Effector CD8-positive, alpha-beta T cell (primary cell): Measurements from ENCODE around the gene GLIS1.

Experiments
- DNase-seq: peaks from one replicate; lab custom pipeline; 2025; lab: John Stamatoyannopoulos, UW

GLIS1 gene

DNA sequence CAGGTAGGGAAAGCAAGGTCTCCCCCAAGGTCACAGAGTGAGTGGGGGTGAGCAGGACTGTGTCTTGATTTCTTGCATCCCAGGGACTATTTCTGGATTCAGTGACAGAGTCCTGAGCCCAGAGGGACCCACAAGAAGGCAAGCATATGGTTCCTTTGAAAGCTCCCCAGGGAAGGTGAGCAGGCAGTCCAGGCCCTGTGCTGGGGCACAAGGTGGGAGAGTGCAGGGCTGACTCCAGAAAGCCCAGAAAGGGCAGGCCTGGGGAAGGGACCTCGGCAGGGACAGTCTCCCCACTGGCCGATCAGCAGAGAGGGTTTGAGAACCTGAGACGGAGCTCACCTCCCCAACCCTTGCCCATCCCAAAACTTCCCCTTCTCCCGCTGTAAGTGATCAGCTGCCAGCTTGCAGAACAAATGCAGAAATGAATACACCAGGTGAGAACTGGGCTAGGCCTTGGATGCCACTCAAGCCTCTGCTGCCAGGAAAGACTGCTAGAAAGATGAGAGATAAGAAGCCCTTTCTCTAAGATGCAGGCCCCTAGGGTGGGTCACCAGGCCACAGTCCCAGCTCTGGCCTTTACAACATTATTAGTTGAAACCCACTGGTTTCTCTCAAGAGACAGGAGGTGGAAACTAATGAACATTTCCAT, 121.0 kb downstream of the GLIS1 start:
- DNase-seq, result no peak

DNA sequence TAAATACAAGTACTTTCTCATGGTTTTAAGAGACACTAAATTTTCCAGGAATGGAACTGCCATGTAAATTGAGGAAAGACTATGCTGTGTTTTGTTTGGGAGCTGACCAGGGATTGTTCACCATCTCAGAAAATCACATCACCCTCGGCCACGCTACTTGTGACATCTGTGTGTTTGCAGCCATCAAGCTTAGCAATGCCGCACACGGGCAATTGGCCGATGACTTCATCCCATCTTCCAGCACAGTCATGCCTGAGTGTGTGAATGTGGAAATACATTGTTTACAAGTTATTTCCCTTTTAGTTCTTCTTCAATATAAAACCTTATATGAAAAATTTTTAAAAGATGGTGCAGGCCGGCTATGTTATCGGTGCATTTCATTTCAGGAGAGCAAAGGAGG, 121.6 kb downstream of the GLIS1 start:
- DNase-seq, result no peak

DNA sequence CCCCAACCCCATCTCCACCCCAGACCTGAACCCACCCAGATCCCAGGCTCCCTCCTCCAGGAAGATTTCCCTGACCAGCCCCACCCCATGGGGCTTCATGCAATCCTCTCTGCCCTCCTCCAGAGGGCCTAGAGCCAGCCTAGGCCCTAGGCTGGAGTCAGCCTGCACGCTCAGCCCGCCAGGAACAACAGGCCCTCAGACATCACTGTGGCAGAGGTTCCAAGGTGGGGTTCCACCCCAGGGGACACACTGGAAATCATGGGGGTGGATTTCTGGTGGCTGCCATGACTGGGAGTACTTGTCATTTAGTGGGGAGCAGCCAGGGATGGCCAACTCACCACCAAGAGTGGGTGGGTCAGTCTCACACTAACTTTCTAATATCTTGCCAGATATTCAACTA, 122.0 kb downstream of the GLIS1 start:
- DNase-seq, result no peak

DNA sequence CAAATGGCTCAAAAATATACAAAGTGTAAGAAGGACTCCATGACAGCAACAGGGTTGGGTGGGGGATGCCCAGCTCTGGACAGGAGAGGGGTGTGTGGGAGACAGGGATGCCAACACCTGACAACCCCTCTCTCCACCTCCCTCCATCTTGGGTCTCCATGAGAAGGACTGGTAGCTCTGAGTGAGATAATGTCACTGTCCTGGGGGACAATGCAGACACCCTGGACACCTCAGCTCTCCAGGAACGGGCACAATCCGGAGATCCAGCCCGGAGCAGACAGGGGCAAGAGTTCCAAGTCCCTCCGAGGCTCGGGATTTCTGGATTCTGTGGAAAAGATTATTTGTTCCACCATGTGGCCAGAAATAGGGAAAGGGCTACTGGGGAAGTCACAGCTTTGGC, 122.5 kb downstream of the GLIS1 start:
- DNase-seq, result no peak

DNA sequence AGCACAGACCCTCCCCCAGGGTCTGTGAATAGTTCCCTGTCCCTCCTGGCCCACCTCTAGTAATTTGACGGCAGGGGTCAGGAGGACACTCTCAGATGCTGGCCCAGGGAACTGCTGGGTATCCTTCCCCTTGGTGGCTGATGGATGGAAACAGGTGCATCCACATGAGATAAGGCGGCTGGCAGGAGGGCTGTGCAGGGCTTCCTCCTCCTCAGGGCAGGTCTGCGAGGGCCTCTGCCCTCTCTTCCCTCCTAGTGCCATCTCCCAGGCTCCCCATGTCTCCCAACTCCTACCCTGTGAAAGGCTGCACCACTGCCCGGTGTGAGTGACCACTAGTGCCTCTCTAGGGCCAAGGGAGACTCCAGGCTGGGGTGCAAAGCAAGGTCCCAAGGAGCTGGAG, 123.9 kb downstream of the GLIS1 start:
- DNase-seq, result no peak

DNA sequence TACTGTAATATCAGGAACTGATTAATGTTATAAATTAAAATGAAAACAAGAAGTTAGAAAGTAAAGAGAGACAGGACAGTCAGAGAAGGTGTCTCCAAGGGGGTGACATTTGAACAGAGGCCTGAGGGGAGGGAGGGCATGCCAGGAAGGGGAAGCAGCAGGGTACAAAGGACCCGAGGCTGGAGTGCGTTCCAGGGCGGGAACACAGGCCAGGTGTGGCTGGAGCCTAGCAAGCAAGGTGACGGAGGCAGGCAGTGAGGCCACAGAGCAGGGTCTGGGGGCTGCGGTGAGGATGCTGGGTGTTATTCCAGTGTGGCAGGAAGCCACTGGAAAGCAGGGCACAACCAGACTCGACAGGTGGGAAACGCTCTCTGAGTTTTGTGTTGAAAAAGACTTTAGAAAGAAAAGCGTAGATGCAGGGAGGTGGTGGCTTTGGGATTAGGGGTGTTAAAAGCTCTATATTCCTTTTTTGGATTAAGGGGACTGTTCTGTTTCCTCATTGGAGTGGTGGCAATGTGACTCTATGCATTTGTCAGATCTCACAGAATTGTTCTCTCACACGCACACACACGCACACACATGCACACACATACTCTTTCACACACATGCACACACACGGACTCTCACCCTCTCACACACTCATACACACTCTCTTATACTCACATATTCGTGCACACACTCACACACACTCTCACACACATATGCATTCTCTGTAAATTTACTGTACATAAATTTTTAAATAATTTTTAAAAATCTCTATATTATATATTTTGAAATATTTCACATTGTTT, 124.5 kb downstream of the GLIS1 start:
- DNase-seq, result no peak

DNA sequence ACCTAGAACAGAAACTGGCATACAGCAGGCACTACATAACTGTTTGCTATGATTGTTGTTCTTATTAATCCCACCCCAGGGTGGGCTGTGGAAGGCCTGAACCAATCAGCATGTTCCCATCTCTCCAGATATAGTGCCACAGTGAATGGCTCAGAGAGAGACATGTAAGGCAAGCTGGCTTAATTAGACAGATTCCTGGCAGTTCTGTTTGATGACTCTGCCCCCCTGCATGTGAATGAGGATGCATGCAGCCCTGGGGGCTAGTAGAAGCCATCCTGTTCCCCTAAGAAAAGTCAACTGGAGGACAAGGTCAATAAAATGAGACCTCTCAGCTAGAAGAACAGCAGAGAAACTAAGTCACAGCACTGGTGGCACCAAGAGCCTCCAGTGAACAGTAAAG, 130.3 kb downstream of the GLIS1 start:
- DNase-seq, result no peak

DNA sequence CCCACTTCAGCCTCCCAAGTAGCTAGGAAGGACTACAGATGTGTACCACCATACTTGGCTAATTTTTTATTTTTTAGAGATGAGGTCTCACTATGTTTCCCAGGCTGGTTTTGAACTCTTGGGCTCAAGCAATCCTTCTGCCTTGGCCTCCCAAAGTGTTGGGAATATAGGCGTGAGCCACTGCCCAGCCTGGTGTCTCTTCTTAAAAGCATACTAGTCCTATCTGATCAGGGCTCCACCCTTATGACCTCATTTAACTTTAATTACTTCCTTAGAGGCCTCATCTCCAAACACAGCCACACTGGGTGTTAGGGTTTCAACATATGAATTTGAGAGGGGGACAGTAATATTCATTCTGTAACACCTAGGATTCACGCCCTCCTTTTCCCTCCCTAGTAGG, 130.9 kb downstream of the GLIS1 start:
- no peak for DNase-seq

DNA sequence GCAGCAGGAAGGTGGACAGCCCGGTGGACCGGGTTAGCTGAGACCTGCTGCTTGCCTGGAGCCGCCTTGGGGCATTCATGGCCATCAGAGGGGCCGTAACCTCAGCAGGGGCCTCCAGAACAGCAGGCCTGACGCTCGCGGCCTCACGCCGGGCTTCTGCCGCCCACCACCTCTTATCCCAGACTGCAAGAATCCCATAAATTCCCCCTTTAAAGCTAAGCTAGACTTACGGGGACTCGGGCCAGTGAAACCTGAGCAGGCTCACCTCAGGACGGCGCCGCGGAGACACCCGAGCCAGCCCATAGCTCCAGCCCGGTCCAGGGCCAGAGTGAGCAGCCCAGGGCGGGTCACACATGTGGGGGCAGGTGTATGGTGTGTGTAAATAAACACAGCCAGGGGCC, 132.3 kb downstream of the GLIS1 start:
- DNase-seq, result no peak

DNA sequence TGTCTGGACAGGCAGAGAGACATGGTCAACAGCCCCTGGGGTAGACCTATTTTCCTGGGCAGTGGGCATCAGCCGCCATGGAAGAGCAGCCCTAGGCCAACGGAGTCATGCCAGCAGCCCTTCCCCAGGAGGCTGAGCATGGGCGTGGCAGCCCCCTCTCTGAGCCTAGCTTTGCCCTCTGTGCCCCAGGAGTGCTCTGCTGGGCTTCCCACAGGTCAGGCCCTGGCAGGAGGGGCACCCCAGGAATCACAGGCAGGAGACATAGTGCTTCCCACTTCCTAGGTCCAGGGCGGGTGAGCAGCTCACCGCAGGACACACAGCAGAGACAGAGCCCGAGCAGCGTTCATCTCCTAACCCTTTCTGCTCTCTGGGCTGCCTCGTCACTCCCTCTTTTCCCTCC, 132.8 kb downstream of the GLIS1 start:
- no peak for DNase-seq

DNA sequence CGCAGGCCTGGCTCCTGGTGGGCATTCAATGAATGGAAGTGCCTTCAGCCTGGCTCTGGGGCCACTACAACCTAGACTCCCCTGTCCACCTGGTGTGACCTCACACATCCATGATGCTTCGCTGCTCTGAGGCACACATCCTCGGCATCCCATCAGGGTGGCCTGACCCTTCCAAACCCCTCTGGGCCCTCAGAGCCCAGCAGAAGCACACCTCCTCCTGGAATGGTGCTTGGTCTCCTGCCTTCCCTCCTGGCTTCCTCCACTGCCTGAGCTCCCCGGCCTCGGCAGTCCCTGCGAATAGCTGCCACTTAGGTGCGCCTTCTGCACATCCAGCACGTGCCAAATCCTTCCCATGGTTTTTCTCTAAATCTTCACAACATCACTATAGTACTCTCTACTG, 133.8 kb downstream of the GLIS1 start:
- no peak for DNase-seq

DNA sequence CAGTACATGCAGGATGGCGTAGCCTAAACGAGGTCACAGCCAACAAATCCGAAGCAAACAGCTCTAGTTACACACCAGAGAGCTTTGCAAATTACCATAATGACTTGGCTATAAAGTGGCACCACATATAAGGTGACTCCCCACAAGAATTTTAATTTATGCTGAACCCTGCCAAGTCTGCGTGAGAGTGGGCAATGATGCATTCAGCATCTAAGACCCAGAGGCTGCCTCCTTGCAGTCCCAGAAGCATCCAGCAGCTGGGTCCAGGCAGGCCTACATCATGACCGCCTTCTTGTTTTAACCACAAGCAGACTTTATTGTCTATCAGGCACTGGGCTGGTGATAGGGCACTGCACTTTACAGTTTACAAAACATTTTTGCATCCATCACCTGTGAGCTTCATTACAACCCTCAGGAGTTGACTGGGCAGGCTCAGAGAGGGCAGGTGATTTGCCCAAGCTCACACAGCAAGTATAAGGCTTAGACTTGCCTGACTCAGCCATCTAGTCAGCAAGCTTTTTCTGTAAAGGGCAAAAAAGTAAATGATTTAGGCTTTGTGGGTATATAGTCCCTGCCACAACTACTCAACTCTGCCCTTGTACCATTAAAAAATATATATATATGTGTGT, 134.6 kb downstream of the GLIS1 start:
- DNase-seq, result no peak

DNA sequence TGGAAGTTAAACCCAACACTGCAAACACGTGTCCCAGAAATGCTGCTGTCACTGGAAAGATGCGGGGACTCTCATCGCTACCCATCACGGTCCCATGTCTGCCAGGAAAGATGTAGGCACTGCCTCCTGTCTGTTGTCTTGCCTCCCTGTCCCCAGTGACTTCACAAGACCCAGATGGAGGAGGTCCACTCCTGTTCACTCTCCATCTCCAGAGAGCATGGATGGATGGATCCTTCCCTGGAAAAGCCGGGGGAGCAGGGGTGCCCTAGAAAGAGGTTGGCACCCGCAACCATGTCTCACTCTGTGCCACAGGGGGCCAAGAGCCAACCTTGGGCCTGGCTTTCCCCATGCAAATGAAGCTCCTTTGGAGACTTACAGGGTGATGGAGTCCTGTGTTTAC, 135.5 kb downstream of the GLIS1 start:
- no peak for DNase-seq

DNA sequence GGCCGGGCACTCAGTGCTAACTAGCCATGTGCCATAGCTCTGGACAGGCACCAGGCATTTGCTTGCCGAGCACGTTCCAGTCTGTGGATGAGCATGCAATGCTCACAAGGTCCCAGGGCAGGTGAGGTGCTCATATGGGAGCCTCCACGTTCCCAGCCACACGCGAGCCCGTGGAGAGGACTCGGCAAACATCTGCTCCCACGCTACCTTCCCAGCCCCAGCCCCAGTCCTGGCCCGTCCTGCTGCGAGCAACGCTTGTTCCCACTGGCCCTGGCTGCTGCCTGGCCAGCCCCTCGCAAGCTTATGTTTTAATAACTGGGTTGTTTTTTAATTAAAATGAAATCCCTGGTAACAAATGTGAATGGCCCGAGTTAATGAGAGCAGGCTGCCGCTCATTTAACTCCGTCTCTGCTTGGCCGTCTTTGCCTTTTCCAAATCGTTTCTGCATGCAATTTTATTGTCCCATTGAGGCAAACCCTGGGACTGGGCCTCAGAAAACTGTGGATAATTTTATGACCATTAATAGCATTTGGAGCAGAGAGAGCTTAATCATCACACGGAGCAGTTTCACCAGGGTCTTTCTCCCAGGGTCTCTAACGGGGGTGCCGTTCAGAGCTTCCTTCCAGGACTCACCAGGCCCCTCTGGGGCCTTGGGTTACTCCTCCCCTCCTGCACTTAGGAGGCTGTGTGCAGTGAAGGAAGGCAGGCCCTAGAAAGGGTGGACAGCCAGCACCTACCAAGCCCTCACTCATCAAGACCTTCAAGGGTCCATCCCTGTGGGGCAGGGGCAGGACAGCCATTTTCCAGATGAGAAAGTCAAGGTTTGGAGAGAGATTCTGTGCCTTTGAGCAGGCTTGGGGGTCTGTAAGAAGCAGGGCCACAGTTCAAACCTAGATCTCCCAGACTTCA, 136.8 kb downstream of the GLIS1 start:
- no peak for DNase-seq

DNA sequence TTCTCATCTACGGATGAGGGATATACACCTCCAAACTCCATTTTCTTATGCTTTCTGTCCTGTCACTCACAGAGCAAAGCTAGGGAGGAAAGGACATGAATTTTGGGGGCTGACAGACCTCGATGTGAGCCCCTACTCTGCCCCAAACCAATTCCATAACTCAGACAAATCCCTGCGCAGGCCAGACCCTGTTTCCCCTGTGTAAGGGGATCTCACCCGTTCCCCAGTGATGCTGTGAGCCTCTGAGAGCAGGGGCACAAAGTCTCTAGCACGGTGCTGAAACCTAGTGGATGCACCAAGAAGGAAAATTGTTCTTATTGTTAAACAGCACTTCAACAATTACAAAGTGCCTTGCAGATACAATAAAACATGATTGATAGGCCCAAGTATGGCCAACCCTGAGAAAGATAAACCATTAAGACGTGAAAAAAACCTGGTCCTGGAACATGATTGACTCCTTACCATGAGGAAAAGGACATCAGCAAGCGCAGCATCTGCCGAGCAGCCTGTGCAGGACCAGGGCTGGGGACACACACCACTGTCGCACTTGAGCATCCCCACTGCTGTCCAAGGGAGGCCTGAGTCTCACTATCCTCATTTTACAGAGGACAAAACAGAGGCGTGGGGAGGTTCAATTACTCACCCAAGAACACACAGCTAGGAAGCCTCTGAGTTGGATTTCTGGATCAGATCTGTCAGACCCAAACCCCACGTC, 137.8 kb downstream of the GLIS1 start:
- no peak for DNase-seq

DNA sequence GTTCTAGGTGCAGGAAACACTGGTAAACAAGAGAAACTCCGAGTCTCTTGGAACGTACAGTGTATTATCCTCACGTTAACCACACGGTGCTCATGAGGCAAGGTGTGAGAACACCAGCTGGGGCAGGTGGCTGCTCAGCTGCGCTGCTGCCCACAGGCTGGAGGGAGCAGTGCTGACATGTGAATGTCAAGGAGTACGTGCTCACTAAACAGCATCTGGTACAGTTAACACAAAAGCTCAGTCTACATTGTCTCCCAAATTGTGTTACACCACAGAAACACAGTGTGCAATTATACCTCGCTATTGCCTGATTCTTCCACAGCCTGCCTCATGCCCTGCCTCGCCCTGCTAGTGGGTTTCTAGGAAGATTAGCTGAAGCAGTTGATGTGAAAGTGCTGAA, 138.4 kb downstream of the GLIS1 start:
- DNase-seq, result no peak

DNA sequence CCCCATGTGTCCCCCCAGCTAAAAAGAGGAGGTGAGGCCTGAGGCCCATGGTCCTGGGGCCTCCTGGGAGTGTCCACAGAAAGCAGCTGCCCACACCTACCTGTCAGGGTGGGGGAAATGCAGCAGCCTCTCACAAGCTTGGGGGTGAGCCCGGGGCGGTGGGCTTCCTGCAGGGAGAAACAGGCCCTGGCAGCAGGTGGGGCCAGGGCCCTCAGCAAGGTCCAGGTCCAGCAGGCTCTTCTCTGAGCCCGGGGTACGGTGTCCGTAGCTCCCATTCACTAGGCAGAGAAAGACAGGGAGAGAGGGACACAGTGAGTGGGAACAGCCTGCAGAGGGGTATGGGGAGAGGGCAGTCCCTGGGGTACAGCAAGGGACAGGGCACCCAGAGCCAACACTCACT, 139.0 kb downstream of the GLIS1 start:
- no peak for DNase-seq

DNA sequence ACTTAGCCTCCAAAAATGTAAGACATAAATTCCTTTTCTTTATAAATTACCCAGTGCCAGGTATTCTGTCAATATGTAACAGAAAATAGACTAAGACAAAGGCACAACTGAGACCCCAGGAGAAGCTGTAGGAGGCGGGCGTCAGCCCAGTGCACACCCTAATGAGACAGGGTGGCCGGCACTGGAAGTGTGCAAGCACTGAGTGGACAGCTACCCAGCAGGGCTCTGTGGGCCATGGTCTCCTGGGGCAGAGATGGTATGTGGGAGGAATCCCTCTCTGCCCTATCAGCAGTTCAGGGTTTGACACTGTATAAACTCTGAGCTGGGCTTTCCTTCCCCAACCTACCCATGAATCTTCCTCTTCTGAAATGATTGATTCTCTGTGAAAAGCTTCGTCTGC, 139.5 kb downstream of the GLIS1 start:
- no peak for DNase-seq

DNA sequence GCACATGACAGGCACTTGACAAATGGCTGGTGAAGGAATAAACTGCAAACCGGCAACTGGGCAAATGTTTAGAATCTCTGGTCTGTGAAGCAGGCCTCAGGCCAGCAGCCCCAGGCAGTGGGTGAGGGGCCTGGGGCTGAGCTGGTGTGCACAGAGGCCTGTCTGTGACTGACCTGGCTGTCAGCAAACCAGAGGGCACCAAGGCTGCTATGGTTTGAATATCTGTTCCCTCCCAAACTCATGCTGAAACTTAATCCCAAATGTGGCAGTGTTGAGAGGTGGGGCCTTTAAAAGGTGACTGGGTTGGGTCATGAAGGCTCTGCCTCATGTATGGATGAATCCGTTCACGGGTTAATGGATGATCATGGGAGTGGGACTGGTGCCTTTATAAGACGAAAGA, 140.0 kb downstream of the GLIS1 start:
- DNase-seq, result no peak

DNA sequence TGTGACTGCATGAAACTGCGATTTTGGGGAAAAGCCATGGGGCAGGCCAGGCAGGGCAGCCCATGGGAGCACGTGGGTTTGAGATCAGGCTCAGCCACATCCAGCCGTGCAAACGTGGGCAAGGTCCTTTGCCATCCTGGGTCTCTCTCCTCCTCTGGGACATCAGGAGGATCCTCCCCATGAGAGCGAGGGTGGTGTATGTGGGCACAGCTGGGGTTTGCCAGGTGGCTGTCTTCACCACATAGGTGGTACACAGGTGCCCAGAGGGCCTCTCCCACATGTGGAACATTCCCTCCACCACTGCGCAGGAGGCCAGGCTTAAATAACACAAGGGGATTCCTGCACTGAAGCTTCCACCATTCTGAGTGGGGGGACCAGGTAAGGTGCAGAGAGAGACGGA, 143.1 kb downstream of the GLIS1 start:
- DNase-seq, result no peak

DNA sequence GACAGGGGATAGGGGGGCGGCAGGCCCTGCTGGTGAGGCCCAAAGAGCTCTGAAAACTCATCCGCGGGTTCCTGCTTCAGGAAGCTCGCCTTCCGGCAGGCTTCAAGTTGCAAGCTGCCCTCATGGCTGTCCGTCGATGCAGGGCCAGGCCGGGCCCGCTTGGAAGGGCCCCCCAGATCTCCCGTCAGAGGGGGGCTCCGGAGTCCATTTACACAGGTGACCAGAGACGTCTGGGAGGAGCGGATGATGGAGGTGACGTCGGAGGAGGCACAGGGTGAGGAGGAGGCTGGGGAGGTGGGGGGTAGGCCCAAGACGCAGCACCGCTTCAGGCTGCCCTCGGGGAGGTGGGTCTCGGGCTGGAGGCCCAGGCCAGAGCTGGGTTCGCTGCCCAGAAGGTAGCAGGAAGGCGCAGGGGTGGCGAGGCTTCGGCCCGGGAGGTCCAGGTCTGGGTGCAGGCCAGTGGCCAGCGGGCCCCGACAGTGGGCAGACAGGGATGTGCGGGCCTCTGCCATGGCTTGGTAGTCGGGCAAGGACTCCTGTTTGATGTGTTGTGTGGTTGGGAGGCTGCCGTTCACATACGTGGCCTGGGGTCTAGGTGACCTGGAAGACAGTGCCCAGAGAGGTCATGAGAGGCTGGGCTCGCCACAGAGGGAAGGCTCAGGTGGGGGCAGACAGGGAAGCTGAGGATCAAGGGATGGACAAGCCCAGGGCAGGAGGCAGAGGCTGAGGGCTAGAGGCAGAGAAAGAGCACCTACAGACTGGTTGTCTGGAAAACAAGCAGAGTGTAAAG, 144.4 kb downstream of the GLIS1 start:
- no peak for DNase-seq
